ENCODE data around the gene ANKRD39.
A peak's percentile ranks its signal among the peaks of the same experiment; 100 is the strongest.

Gene ANKRD39

GRCh38 chr2:96843538-96844268 is 14.1 kb downstream of the ANKRD39 start, which contains the start of gene ANKRD23:
Gene ANKRD23, minus strand, starts transcription at chr2:96844021. Its CDS starts 29 bp downstream, at chr2:96843992.
- H3K9ac ChIP-seq (ENCODE audit: low read depth, low read length): no peak within 1 kb of the TSS
- H3K4me3 ChIP-seq (ENCODE audit: low read length): no peak within 1 kb of the TSS
- no peak within 1 kb of the TSS for H3K4me2 ChIP-seq (ENCODE audit: low read length)
- no peaks in the 10 kb centered on the region for H3K27me3 ChIP-seq (ENCODE audit: control insufficient read depth, insufficient read depth, low read length)
- H3K9me3 ChIP-seq (replicated peaks; ENCODE audit: low read length): no peaks in the 10 kb centered on the region
- H3K4me1 ChIP-seq (ENCODE audit: control insufficient read depth, insufficient read depth, low read length): no peaks in the 10 kb centered on the region
- H3K36me3 ChIP-seq (ENCODE audit: insufficient read depth, low read length): peaks cover 8% of the 10 kb centered on the region

GRCh38 chr2:96842600-96842999 is 15.2 kb downstream of the ANKRD39 start:
- Histone ChIP-seq H3K27me3 (ENCODE audit: control insufficient read depth, insufficient read depth, low read length) (no peaks in the 10 kb centered on the region), H3K4me3 (ENCODE audit: low read length) (no peak overlapping the region), H3K36me3 (ENCODE audit: insufficient read depth, low read length) (peaks cover 1% of the 10 kb centered on the region), H3K9me3 (replicated peaks; ENCODE audit: low read length) (no peaks in the 10 kb centered on the region), H3K9ac (ENCODE audit: low read depth, low read length) (no peak overlapping the region), H3K4me1 (ENCODE audit: control insufficient read depth, insufficient read depth, low read length) (no peaks in the 10 kb centered on the region), H3K4me2 (ENCODE audit: low read length) (no peak overlapping the region)

- Histone ChIP-seq H3K9ac (ENCODE audit: low read depth, low read length) (no peak overlapping the region), H3K36me3 (ENCODE audit: insufficient read depth, low read length) (no peaks in the 10 kb centered on the region), H3K4me1 (ENCODE audit: control insufficient read depth, insufficient read depth, low read length) (no peaks in the 10 kb centered on the region), H3K4me3 (ENCODE audit: low read length) (no peak overlapping the region), H3K4me2 (ENCODE audit: low read length) (no peak overlapping the region), H3K27me3 (ENCODE audit: control insufficient read depth, insufficient read depth, low read length) (no peaks in the 10 kb centered on the region), H3K9me3 (replicated peaks; ENCODE audit: low read length) (no peaks in the 10 kb centered on the region)
Observed at GRCh38 chr2:96841701-96842495, 15.9 kb downstream of the ANKRD39 start.

GRCh38 chr2:96839875-96840850 is 17.7 kb downstream of the ANKRD39 start:
- Histone ChIP-seq H3K4me2 (ENCODE audit: low read length) (no peak overlapping the region), H3K4me1 (ENCODE audit: control insufficient read depth, insufficient read depth, low read length) (no peaks in the 10 kb centered on the region), H3K9ac (ENCODE audit: low read depth, low read length) (no peak overlapping the region), H3K9me3 (replicated peaks; ENCODE audit: low read length) (no peaks in the 10 kb centered on the region), H3K4me3 (ENCODE audit: low read length) (no peak overlapping the region), H3K27me3 (ENCODE audit: control insufficient read depth, insufficient read depth, low read length) (no peaks in the 10 kb centered on the region), H3K36me3 (ENCODE audit: insufficient read depth, low read length) (no peaks in the 10 kb centered on the region)

GRCh38 chr2:96839293-96839874 is 18.4 kb downstream of the ANKRD39 start:
- no peaks in the 10 kb centered on the region for H3K36me3 ChIP-seq (ENCODE audit: insufficient read depth, low read length)
- H3K9ac ChIP-seq (ENCODE audit: low read depth, low read length): no peak overlapping the region
- H3K9me3 ChIP-seq (replicated peaks; ENCODE audit: low read length): no peaks in the 10 kb centered on the region
- no peaks in the 10 kb centered on the region for H3K4me1 ChIP-seq (ENCODE audit: control insufficient read depth, insufficient read depth, low read length)
- no peaks in the 10 kb centered on the region for H3K27me3 ChIP-seq (ENCODE audit: control insufficient read depth, insufficient read depth, low read length)
- H3K4me2 ChIP-seq (ENCODE audit: low read length): no peak overlapping the region
- no peak overlapping the region for H3K4me3 ChIP-seq (ENCODE audit: low read length)

GRCh38 chr2:96838345-96839292 is 19.2 kb downstream of the ANKRD39 start:
- H3K9ac ChIP-seq (ENCODE audit: low read depth, low read length): no peak overlapping the region
- H3K36me3 ChIP-seq (ENCODE audit: insufficient read depth, low read length): no peaks in the 10 kb centered on the region
- no peak overlapping the region for H3K4me3 ChIP-seq (ENCODE audit: low read length)

GRCh38 chr2:96837575-96837974 is 20.2 kb downstream of the ANKRD39 start:
- Histone ChIP-seq H3K4me1 (ENCODE audit: control insufficient read depth, insufficient read depth, low read length) (peaks cover 11% of the 10 kb centered on the region), H3K9ac (ENCODE audit: low read depth, low read length) (no peak overlapping the region), H3K27me3 (ENCODE audit: control insufficient read depth, insufficient read depth, low read length) (no peaks in the 10 kb centered on the region), H3K4me3 (ENCODE audit: low read length) (no peak overlapping the region), H3K9me3 (replicated peaks; ENCODE audit: low read length) (no peaks in the 10 kb centered on the region), H3K4me2 (ENCODE audit: low read length) (no peak overlapping the region), H3K36me3 (ENCODE audit: insufficient read depth, low read length) (no peaks in the 10 kb centered on the region)

More at GRCh38 chr2:96838345-96839292, 19.2 kb downstream of the ANKRD39 start:
- Histone ChIP-seq H3K9me3 (replicated peaks; ENCODE audit: low read length) (no peaks in the 10 kb centered on the region), H3K4me2 (ENCODE audit: low read length) (no peak overlapping the region), H3K4me1 (ENCODE audit: control insufficient read depth, insufficient read depth, low read length) (peaks cover under 1% of the 10 kb centered on the region), H3K27me3 (ENCODE audit: control insufficient read depth, insufficient read depth, low read length) (no peaks in the 10 kb centered on the region)

- Histone ChIP-seq H3K27me3 (ENCODE audit: control insufficient read depth, insufficient read depth, low read length) (no peaks in the 10 kb centered on the region), H3K9ac (ENCODE audit: low read depth, low read length) (no peak overlapping the region), H3K4me2 (ENCODE audit: low read length) (no peak overlapping the region), H3K4me3 (ENCODE audit: low read length) (no peak overlapping the region), H3K4me1 (ENCODE audit: control insufficient read depth, insufficient read depth, low read length) (peaks cover 14% of the 10 kb centered on the region), H3K36me3 (ENCODE audit: insufficient read depth, low read length) (no peaks in the 10 kb centered on the region), H3K9me3 (replicated peaks; ENCODE audit: low read length) (no peaks in the 10 kb centered on the region)
Observed at GRCh38 chr2:96835830-96836229, 22.0 kb downstream of the ANKRD39 start.

GRCh38 chr2:96832754-96833507 is 24.9 kb downstream of the ANKRD39 start:
- Histone ChIP-seq H3K4me2 (ENCODE audit: low read length) (peak overlapping the region; percentile 46), H3K9me3 (replicated peaks; ENCODE audit: low read length) (no peaks in the 10 kb centered on the region), H3K36me3 (ENCODE audit: insufficient read depth, low read length) (peaks cover 5% of the 10 kb centered on the region), H3K9ac (ENCODE audit: low read depth, low read length) (no peak overlapping the region), H3K27me3 (ENCODE audit: control insufficient read depth, insufficient read depth, low read length) (no peaks in the 10 kb centered on the region), H3K4me1 (ENCODE audit: control insufficient read depth, insufficient read depth, low read length) (peaks cover 14% of the 10 kb centered on the region), H3K4me3 (ENCODE audit: low read length) (peak overlapping the region; percentile 11)

GRCh38 chr2:96832408-96832753 is 25.4 kb downstream of the ANKRD39 start:
- H3K4me1 ChIP-seq (ENCODE audit: control insufficient read depth, insufficient read depth, low read length): peaks cover 14% of the 10 kb centered on the region
- no peak overlapping the region for H3K9ac ChIP-seq (ENCODE audit: low read depth, low read length)
- H3K4me2 ChIP-seq (ENCODE audit: low read length): no peak overlapping the region
- H3K9me3 ChIP-seq (replicated peaks; ENCODE audit: low read length): no peaks in the 10 kb centered on the region
- no peaks in the 10 kb centered on the region for H3K27me3 ChIP-seq (ENCODE audit: control insufficient read depth, insufficient read depth, low read length)
- H3K36me3 ChIP-seq (ENCODE audit: insufficient read depth, low read length): peaks cover 5% of the 10 kb centered on the region
- no peak overlapping the region for H3K4me3 ChIP-seq (ENCODE audit: low read length)

All from skeletal muscle satellite cell (primary cell).